H1 (cell line): ENCODE data around the gene NUP58. TPM values are rescaled to one million over a fixed set of nuclear protein-coding genes. Genes with fewer than 3 reads are reported as not detected.

Experiments used
- CTCF ChIA-PET: fragments of 300-600 bp; sonication (Branson Sonifier 250); formaldehyde crosslinking; loops from one replicate; lab custom pipeline; 2021; ENCODE audit not compliant: partially characterized antibody; lab: Charles Lee
- POLR2A ChIA-PET: fragments of 300-600 bp; sonication (Branson Sonifier 250); formaldehyde crosslinking; loops from one replicate; lab custom pipeline; 2021; ENCODE audit warnings: inconsistent platforms; ENCODE audit not compliant: partially characterized antibody; lab: Charles Lee
- DNase-seq, 2 experiments: peaks; one replicate each; pipeline versions ENCODE4 v3.0.0 to v3.0.0-alpha.2; 2010 to 2022; ENCODE audit warnings: low spot score in 2 of 2, low read depth in 1 of 2, mixed read lengths in 1 of 2
- FAIRE-seq: peaks from 2 replicates; lab custom pipeline; 2011; peaks lifted over from hg19 to GRCh38; lab: Jason Lieb, UNC
- H2AFZ ChIP-seq: 2 replicates; pipeline ENCODE4 v1.8.1; 2012; ENCODE audit warnings: low read length, inconsistent platforms
- H2AK5ac ChIP-seq: 2 replicates; pipeline ENCODE4 v1.6.1; 2013; ENCODE audit warnings: low read depth, low read length
- H2BK120ac ChIP-seq: replicated peaks from 2 replicates; pipeline ENCODE3; 2013; ENCODE audit warnings: low read depth, low read length, inconsistent platforms
- H2BK12ac ChIP-seq: 2 replicates; pipeline ENCODE4 v1.6.1; 2013; ENCODE audit warnings: low read depth, low read length
- H2BK15ac ChIP-seq: 2 replicates; pipeline ENCODE4 v1.6.1; 2013; ENCODE audit warnings: low read length
- H2BK20ac ChIP-seq: 2 replicates; pipeline ENCODE4 v1.6.1; 2013; ENCODE audit warnings: low read length
- H2BK5ac ChIP-seq: 2 replicates; pipeline ENCODE4 v1.6.1; 2013; ENCODE audit warnings: low read depth, low read length
- H3K14ac ChIP-seq: 2 replicates; pipeline ENCODE4 v1.6.1; 2013; ENCODE audit warnings: inconsistent platforms; ENCODE audit not compliant: insufficient read length
- H3K18ac ChIP-seq: 2 replicates; pipeline ENCODE4 v1.6.1; 2013; ENCODE audit warnings: low read length; ENCODE audit errors: extremely low read depth
- H3K23ac ChIP-seq: 2 replicates; pipeline ENCODE4 v1.6.1; 2013; ENCODE audit warnings: inconsistent platforms; ENCODE audit not compliant: insufficient read length
- H3K23me2 ChIP-seq: 2 replicates; pipeline ENCODE4 v1.6.1; 2013; ENCODE audit warnings: low read depth, low read length
- H3K27ac ChIP-seq: 2 replicates; pipeline ENCODE4 v1.6.1; 2011; ENCODE audit warnings: low read depth, low read length, inconsistent platforms
- H3K27me3 ChIP-seq, 4 experiments: replicated peaks in 1 of 4; 1 replicate in 1 of 4; 2 replicates in 3 of 4; pipeline versions ENCODE4 v1.6.1 to v1.8.1; 2011 to 2013; ENCODE audit warnings: low read length in 3 of 4, mild to moderate bottlenecking in 3 of 4, inconsistent platforms in 2 of 4, mixed read lengths in 2 of 4, moderate library complexity in 1 of 4; ENCODE audit not compliant: control insufficient read depth in 3 of 4, insufficient read depth in 3 of 4; ENCODE audit errors: extremely low read depth in 1 of 4
- H3K36me3 ChIP-seq, 4 experiments: 2 replicates each; pipeline versions ENCODE4 v1.6.1 to v1.8.1; 2011 to 2013; ENCODE audit warnings: mild to moderate bottlenecking in 4 of 4, low read length in 3 of 4, moderate library complexity in 2 of 4, control low read depth in 1 of 4, inconsistent platforms in 1 of 4; ENCODE audit not compliant: insufficient read depth in 4 of 4, control insufficient read depth in 2 of 4
- H3K4ac ChIP-seq: replicated peaks from 2 replicates; pipeline ENCODE3; 2013; ENCODE audit warnings: low read length, low read depth, mixed read lengths, inconsistent platforms; ENCODE audit not compliant: insufficient read length
- H3K4me1 ChIP-seq, 4 experiments: replicated peaks in 1 of 4; 1 replicate in 1 of 4; 2 replicates in 3 of 4; pipeline versions ENCODE4 v1.6.1 to v1.8.1; 2011 to 2013; ENCODE audit warnings: low read length in 3 of 4, inconsistent platforms in 2 of 4, mixed read lengths in 1 of 4; ENCODE audit not compliant: insufficient read depth in 4 of 4, control insufficient read depth in 3 of 4
- H3K4me2 ChIP-seq, 2 experiments: 2 replicates each; pipeline versions ENCODE4 v1.6.1 to v1.8.1; 2011 to 2013; ENCODE audit warnings: low read depth in 2 of 2, low read length in 2 of 2, control low read depth in 1 of 2, inconsistent platforms in 1 of 2, mild to moderate bottlenecking in 1 of 2; ENCODE audit not compliant: insufficient read depth in 1 of 2
- H3K4me3 ChIP-seq, 4 experiments: fragments of 200-600, 300-600 bp in 1 of 4; sonication (generic), shearing (Covaris generic), sonication (Bioruptor Twin) in 1 of 4; 2 replicates each; pipeline versions ENCODE4 v1.5.1 to v1.8.1; 2011 to 2016; ENCODE audit warnings: low read length in 4 of 4, low read depth in 3 of 4, control low read depth in 2 of 4, inconsistent platforms in 2 of 4, mild to moderate bottlenecking in 2 of 4, mixed read lengths in 1 of 4, moderate library complexity in 1 of 4; ENCODE audit not compliant: insufficient read depth in 2 of 4; ENCODE audit errors: extremely low read depth in 1 of 4
- H3K56ac ChIP-seq: replicated peaks from 2 replicates; pipeline ENCODE3; 2013; ENCODE audit warnings: low read depth, mild to moderate bottlenecking, mixed read lengths, low read length, inconsistent platforms; ENCODE audit not compliant: insufficient read length
- H3K79me1 ChIP-seq: 2 replicates; pipeline ENCODE4 v1.6.1; 2013; ENCODE audit warnings: low read depth, low read length, control low read depth
- H3K79me2 ChIP-seq, 2 experiments: 2 replicates each; pipeline versions ENCODE4 v1.6.1 to v1.8.1; 2012 to 2013; ENCODE audit warnings: low read length in 2 of 2, mild to moderate bottlenecking in 2 of 2, inconsistent platforms in 1 of 2; ENCODE audit not compliant: insufficient read depth in 2 of 2, control insufficient read depth in 1 of 2
- H3K9ac ChIP-seq, 4 experiments: replicated peaks in 1 of 4; 1 replicate in 1 of 4; 2 replicates in 3 of 4; pipeline versions ENCODE4 v1.6.1 to v1.8.1; 2011 to 2013; ENCODE audit warnings: low read depth in 3 of 4, low read length in 3 of 4, control low read depth in 2 of 4, mild to moderate bottlenecking in 2 of 4, moderate library complexity in 2 of 4, inconsistent platforms in 1 of 4; ENCODE audit errors: extremely low read depth in 1 of 4
- H3K9me3 ChIP-seq, 2 experiments: 2 replicates each; pipeline versions ENCODE4 v1.6.1 to v1.8.1; 2012 to 2013; ENCODE audit warnings: mild to moderate bottlenecking in 2 of 2, moderate library complexity in 2 of 2, control low read depth in 1 of 2, inconsistent platforms in 1 of 2, low read depth in 1 of 2, low read length in 1 of 2, mixed read lengths in 1 of 2; ENCODE audit not compliant: insufficient read depth in 2 of 2
- H4K20me1 ChIP-seq, 2 experiments: replicated peaks in 1 of 2; 2 replicates each; pipeline versions ENCODE3 to v1.8.1; 2011 to 2013; ENCODE audit warnings: inconsistent platforms in 2 of 2, low read length in 2 of 2, mild to moderate bottlenecking in 1 of 2; ENCODE audit not compliant: insufficient read depth in 2 of 2, control insufficient read depth in 1 of 2
- H4K5ac ChIP-seq: 2 replicates; pipeline ENCODE4 v1.6.1; 2013; ENCODE audit warnings: low read length, low read depth, mixed read lengths, inconsistent platforms; ENCODE audit not compliant: insufficient read length
- H4K8ac ChIP-seq: 2 replicates; pipeline ENCODE4 v1.8.0; 2013; ENCODE audit warnings: mild to moderate bottlenecking, moderate library complexity, low read length, inconsistent platforms; ENCODE audit not compliant: insufficient read depth; ENCODE audit errors: extremely low read depth
- H4K91ac ChIP-seq: replicated peaks from 2 replicates; pipeline ENCODE3; 2013; ENCODE audit warnings: low read length, mixed read lengths, inconsistent platforms; ENCODE audit not compliant: insufficient read length
- ASH2L ChIP-seq: fragments of 200-600, 300-600 bp; sonication (generic); IDR thresholded peaks from one replicate; pipeline ENCODE4 v1.7.1; 2017; ENCODE audit warnings: low read length
- CEBPB ChIP-seq: IDR thresholded peaks from 2 replicates; pipeline ENCODE4 v1.6.1; 2012; ENCODE audit warnings: low read depth, low read length
- CTBP2 ChIP-seq: IDR thresholded peaks from 2 replicates; pipeline ENCODE4 v1.7.0; 2011; ENCODE audit warnings: borderline replicate concordance, mild to moderate bottlenecking, moderate library complexity, mixed read lengths, low read length; ENCODE audit not compliant: insufficient read depth, insufficient read length
- FOSL1 ChIP-seq: IDR thresholded peaks from 2 replicates; pipeline ENCODE4 v1.6.1; 2011; ENCODE audit warnings: mild to moderate bottlenecking, low read depth, low read length, moderate library complexity; ENCODE audit not compliant: insufficient read depth
- GTF2F1 ChIP-seq: IDR thresholded peaks from 2 replicates; pipeline ENCODE4 v1.6.1; 2012; ENCODE audit warnings: low read depth, low read length, improper control_type of control experiment, borderline replicate concordance
- JUN ChIP-seq: IDR thresholded peaks from 2 replicates; pipeline ENCODE4 v1.6.1; 2011; ENCODE audit warnings: low read depth, mild to moderate bottlenecking, improper control_type of control experiment, low read length
- PHF8 ChIP-seq: fragments of 200-600 bp; sonication (generic); conservative IDR thresholded peaks from 2 replicates; pipeline ENCODE4 v1.7.1; 2012; ENCODE audit warnings: low read depth, mild to moderate bottlenecking, inconsistent platforms, low read length, moderate library complexity
- RAD21 ChIP-seq, 2 experiments: IDR thresholded peaks in 1 of 2; conservative IDR thresholded peaks in 1 of 2; 2 replicates each; pipeline ENCODE4 v1.6.1; 2011; ENCODE audit warnings: low read depth in 2 of 2, low read length in 2 of 2, improper control_type of control experiment in 1 of 2, inconsistent platforms in 1 of 2, mild to moderate bottlenecking in 1 of 2, moderate library complexity in 1 of 2
- SP4 ChIP-seq: IDR thresholded peaks from 2 replicates; pipeline ENCODE4 v1.6.1; 2012; ENCODE audit warnings: low read length, inconsistent platforms
- TBP ChIP-seq: IDR thresholded peaks from 2 replicates; pipeline ENCODE4 v1.6.1; 2011; ENCODE audit warnings: low read depth, low read length, improper control_type of control experiment
- YY1 ChIP-seq: IDR thresholded peaks from 2 replicates; pipeline ENCODE4 v1.6.1; 2011; ENCODE audit warnings: low read depth, mild to moderate bottlenecking, low read length
- WGBS, 2 experiments: shearing (Covaris generic) in 1 of 2; methylation state at CpG; one replicate each; pipeline versions ENCODE4 v1.1.6 to v1.1.7; 2013 to 2015; ENCODE audit warnings: low lambda C conversion rate in 2 of 2, mixed read lengths in 2 of 2, inconsistent platforms in 1 of 2, low coverage in 1 of 2, missing lambda C conversion rate in 1 of 2; ENCODE audit not compliant: insufficient replicate concordance in 2 of 2, insufficient coverage in 1 of 2, insufficient read length in 1 of 2; ENCODE audit errors: extremely low coverage in 1 of 2, missing lambda C conversion rate in 1 of 2; 5-methylcytosine and 5-hydroxymethylcytosine counted together
- polyA plus RNA-seq, 7 experiments: library from polyadenylated mRNA; depleted of rRNA in 3 of 7; stranded (reverse) in 5 of 7; unstranded in 2 of 7; fragments of >200 nt in 5 of 7; fragments of 200-250 nt in 2 of 7; gene quantifications; 1 replicate in 5 of 7; 2 replicates in 1 of 7; 4 replicates in 1 of 7; pipeline versions ENCODE4 v1.2.1 to v1.2.3, GENCODE V29; 2011 to 2013; ENCODE audit warnings: missing spikeins in 2 of 7, mixed read lengths in 2 of 7
- total RNA-seq: library from RNA; stranded (reverse); fragmentation: NEBNext Ultra II Directional; extraction: Animal tissue kit (Norgen Biotek cat#: 25700); gene quantifications from 2 replicates; pipeline ENCODE4 v1.2.1, GENCODE V29; 2021

The NUP58 gene
- total and polyA plus RNA-seq, 2 of the 8 experiments (the other 6 are each of a cell fraction or from before 2014, with no cell fraction given), result 35.0 to 53.8 TPM

DNA sequence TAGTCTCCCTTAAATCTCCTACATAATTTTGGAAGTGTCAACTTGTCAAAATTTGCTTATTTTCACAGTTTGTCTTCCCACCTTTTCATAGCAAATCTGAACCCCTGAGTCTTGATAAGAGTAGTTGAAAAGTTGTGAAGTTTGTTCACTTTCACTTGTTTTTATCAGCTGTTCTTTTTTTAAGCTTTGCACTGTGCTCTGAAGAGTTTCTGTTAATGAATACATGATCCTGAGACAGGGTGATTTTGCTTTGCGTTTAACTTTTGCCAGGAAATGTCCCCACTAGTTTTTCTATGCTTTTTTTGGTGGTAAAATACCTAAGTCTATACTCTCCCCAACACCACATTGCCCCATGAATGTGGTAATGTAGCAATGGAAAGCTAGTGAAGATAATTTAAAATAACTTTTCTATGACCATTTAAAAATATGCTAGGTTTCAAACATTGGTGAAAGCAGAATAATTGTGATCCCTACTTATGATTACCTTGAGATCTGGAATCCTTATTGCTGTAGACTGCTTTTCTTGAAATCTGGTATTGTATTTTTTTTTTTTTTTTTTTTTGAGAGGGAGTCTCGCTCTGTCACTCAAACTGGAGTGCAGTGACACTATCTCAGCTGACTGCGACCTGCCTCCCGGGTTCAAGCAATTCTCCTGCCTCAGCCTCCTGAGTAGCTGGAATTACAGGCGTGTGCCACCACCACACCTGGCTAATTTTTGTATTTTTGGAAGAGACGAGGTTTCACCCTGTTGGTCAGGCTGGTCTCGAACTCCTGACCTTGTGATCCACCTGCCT, 5.4 kb downstream of the NUP58 start:
- Histone ChIP-seq H3K56ac (no peak overlapping the region), H3K4me3 (no peak overlapping the region), H2BK20ac (no peak overlapping the region), H3K9ac (no peak overlapping the region), H3K27ac (no peak overlapping the region), H3K23ac (no peak overlapping the region), H2AK5ac (no peak overlapping the region), H4K91ac (no peak overlapping the region), H2BK120ac (no peak overlapping the region), H3K18ac (no peak overlapping the region), H3K79me1 (no peaks in the 10 kb centered on the region), H2BK12ac (no peak overlapping the region), H2AFZ (no peak overlapping the region), H3K36me3 (peaks cover 6 to 40% (median 22%) of the 10 kb centered on the region in 4 experiments; a peak in 7 of 8 replicates), H2BK5ac (no peak overlapping the region), H3K9me3 (no peaks in the 10 kb centered on the region), H2BK15ac (no peak overlapping the region), H3K4me2 (no peak overlapping the region), H3K23me2 (no peaks in the 10 kb centered on the region), H3K4me1 (0 out of 7 replicates have a peak, but pooled peaks cover 0 to 5% (median 0%) of the 10 kb centered on the region in 4 experiments), H4K5ac (no peak overlapping the region), H4K20me1 (peaks cover 0 to 5% of the 10 kb centered on the region in 2 experiments), H4K8ac (no peak overlapping the region), H3K79me2 (peaks cover 17 to 58% of the 10 kb centered on the region in 2 experiments), H3K4ac (no peak overlapping the region), H3K27me3 (no peaks in the 10 kb centered on the region), H3K14ac (no peak overlapping the region)
- DNase-seq (no peak), FAIRE-seq (no peak)
- ChIA-PET CTCF (interaction anchor here (1.5 kb wide), 1 partner anchor 20 kb away, joined by 3 read pairs; no protein-coding TSS in a partner anchor), POLR2A (interaction anchor here (1.3 kb wide), 1 partner anchor 18 kb away, joined by 3 read pairs; no protein-coding TSS in a partner anchor)
- 84% methylated on average over 6 of the region's 7 CpGs; no CpG with 5 or more reads in 1 of the 2 experiments for WGBS, 2 experiments
- TF ChIP-seq TBP (no peak), CTBP2 (no peak), YY1 (no peak), RAD21 (IDR thresholded peaks at IDR 0.05 in 1 of 2, conservative IDR thresholded peaks at IDR 0.05 in 1 of 2; ENCODE audit: low read depth in 2 of 2, low read length in 2 of 2) (no peak), JUN (no peak), GTF2F1 (no peak), FOSL1 (no peak), PHF8 (no peak), CEBPB (no peak), ASH2L (no peak), SP4 (no peak)
